IPS-NIHi7 (cell line): Measurements from ENCODE around the gene VRK3.
A peak's percentile ranks its signal among the peaks of the same experiment; 100 is the strongest.
"Not testable (repeated sequence)": the region's sequence is repeated elsewhere in the genome, so short reads cannot be mapped to it uniquely, and the experiment has no call there.

Experiments used
- DNase-seq: peaks from one replicate; pipeline ENCODE4 v3.0.0; 2012; ENCODE audit warnings: mixed read lengths; ENCODE audit errors: extremely low spot score

The VRK3 gene

DNA sequence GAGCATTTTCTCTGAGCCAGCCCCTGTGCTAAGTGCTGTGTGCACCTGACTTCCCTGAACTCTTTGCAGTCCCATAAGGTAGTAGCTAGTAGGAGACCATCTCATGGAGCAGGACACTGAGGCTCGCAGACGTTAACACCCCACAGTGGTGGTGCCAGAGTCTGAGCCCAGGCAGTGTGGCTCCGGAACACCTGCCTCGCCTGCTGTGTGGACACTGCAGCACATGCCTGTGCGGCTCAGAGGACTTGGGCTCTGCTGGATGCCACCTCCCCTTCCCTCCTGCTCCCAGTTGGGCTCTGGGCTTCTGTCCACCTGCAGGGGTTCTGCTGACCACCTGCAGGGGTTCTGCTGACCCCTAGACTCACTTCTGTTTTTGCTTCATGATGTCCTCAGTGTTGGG is 37.2 kb downstream of the VRK3 start:
- DNase-seq: no peak

DNA sequence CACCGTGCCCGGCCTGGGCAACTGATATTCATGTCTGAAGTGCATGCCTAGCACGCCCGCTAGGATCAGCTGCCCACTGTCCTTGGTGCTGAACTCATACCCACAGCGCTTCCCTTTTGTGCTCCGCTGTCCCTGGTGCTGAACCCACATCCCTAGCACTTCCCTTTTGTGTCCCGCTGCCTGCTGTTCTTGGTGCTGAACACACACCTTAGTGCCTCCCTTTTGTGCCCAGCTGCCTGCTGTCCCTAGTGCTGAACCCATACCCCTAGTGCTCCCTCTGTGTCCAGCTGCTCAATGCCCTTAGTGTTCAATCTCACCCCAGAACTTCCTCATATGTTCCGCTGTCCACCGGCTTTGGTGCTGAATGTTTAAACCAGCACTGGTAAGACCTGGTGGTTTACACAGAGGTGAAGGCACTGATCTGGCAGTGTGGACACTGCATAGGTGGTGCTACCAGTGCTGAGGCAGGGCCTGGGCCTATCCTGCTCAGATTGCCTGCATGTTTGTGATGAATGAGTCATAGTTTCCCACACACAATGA is 37.9 kb downstream of the VRK3 start:
- DNase-seq: peak; percentile 95

DNA sequence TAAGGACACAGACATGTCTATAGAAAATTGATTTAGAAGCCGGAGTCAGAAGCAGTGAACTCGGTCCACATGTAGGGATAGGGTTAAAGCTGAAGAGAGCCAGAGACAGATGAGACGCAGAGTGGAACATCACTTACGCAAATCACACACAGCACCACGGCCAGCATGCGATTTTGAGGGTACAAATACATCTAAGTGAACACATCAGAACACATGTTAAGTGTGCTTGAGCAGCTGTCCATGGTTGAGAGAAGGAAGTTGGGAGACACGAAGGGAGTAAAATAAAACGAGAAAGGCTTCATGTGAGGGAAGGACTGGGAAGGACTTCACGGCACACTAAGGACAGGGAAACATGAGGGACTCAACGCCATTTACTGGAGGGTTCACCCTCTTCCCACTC is 38.8 kb downstream of the VRK3 start:
- no peak for DNase-seq

- no peak for DNase-seq
These were observed 39.3 kb downstream of the VRK3 start for GRCh38 chr19:49985871-49986270.

- DNase-seq: no peak
These were observed 40.7 kb downstream of the VRK3 start for GRCh38 chr19:49984491-49984890.

DNA sequence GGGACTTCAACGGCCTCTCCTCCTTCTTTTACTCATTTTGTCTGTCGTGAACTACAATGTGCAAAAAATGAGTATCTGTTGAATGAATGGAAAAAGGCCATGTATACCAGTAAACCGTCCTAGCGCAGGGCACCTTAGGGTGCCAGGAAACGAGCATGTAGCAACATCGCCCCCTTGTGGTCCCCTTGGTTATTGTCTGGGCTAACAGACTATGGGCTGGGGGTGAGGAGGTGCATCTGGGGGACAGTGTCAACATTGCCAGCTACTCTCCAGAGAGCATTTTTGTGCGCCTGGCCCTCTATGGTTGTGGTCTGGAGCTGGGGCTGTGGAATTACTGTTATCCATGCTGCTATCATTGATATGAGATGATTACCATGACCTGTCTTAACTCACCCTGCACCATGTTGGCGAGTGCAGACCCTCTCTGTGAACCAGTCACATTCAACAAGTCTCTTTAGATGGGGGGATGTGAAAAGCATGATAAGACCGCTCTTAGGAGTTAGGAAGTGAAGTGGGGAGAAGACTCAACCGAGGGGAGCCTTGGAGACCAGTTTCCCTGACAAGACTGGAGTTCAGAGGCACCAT is 41.4 kb downstream of the VRK3 start:
- DNase-seq: peak; percentile 69

- no peak for DNase-seq
These were observed 43.3 kb downstream of the VRK3 start for GRCh38 chr19:49981603-49982593.

DNA sequence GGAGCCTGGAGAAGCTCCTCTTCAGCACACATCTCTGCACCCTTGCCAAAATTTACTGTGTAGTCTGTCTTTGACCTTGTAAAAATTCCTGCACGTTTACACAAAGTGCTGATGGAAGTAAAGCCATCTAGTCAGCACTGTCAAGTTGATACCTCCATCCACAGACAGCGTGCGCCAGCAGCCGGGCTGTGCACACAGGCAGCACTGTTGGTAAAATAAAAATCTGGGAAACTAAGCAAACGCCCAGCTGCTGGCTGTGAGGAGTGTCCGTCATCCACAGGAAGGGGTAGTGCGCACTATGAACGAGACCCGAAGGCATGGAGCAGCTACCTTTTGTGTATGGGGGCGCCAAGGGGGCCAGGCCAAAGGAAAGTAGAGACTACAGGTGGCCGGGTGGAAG is 46.8 kb downstream of the VRK3 start:
- no peak for DNase-seq

GRCh38 chr19:49977881-49978280 is 47.3 kb downstream of the VRK3 start:
- DNase-seq: no peak

DNA sequence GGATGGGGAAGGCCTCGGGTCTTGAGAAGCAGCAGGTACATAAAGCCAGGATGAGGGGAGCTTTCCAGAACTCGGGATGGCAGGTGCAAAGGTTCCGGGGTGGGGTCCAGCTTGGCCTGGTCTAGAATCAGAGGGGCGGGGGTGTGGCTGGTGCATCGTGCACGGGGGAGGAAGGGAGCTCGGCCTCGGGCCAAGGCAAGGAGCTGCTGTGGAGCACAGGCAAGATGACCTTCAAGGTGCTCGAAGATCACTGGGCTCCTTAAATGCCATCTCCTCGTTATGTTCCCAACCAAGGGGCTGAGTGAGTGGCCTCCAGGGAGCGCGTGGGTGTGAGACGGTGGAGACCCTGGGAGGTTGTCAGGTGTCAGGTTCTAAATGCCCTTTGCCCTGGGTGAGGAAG is 48.1 kb downstream of the VRK3 start:
- DNase-seq: no peak

- no peak for DNase-seq
These were observed 48.7 kb downstream of the VRK3 start for GRCh38 chr19:49976496-49976895.

GRCh38 chr19:49975051-49975450 is 50.1 kb downstream of the VRK3 start:
- no peak for DNase-seq

DNA sequence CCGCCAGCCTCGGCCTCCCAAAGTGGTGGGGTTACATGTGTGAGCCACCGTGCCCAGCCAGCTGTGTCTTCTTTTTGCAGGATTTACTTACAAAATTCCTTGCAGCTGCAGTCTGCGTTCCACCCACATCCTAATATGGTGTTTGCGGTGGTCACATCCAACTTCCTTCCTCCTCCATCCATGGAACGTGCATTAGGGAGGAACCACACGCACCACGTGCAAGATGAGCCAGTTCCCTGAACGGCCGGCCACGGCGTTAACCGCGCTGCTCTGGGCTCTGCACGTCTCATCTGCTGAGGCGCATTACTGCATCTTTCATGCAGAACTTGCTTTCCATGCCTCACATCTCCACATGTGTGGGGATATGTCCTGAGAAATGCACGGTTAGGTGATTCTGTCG is 51.2 kb downstream of the VRK3 start:
- no peak for DNase-seq

DNA sequence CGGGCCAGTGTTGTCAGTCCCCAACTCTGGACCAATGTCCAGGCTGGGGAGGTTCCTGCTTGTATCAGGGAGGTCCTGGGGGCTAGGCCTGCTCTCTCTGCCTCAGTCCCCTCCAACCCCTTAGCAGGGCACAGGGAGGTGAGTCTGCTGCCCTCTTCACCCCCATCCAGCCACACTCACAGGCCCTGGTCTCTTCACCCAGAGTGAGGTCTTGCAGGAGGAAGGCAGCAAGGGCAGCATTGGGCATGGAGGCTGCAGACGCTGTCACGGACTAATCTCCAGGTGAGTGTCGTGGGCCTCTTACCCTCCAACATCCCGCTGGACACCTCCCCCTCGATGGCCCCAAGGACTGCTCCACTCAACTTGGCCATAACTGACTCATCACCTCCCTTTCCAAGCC is 52.3 kb downstream of the VRK3 start:
- no peak for DNase-seq

GRCh38 chr19:49971991-49972411 is 53.2 kb downstream of the VRK3 start:
- DNase-seq: no peak

DNA sequence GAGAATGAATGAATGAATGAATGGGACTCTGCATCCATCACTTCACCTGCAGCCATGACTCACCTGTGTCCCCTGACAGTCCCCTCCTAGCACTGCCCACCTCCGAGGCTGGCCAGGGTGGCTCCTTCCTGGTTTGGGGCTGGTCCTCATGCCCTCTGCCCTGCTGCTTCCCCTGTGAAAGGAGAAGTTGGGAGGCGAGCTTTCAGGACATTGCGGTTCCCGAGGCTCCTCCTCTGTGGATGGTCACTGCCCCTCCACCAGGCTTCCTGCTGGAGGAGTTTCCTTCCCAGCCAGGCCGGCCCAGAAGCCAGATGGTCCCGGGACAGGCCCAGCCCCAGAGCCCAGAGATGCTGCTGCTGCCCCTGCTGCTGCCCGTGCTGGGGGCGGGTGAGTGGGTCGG is 55.8 kb downstream of the VRK3 start:
- not testable (repeated sequence) for DNase-seq

- no peak for DNase-seq
These were observed 56.8 kb downstream of the VRK3 start for GRCh38 chr19:49968279-49968922.

- DNase-seq: not testable (repeated sequence)
These were observed 64.2 kb downstream of the VRK3 start, which contains the start of gene SIGLEC11 for GRCh38 chr19:49960980-49961379. Gene SIGLEC11, minus strand, starts transcription at chr19:49961172. Its CDS starts 91 bp downstream, at chr19:49961081.

DNA sequence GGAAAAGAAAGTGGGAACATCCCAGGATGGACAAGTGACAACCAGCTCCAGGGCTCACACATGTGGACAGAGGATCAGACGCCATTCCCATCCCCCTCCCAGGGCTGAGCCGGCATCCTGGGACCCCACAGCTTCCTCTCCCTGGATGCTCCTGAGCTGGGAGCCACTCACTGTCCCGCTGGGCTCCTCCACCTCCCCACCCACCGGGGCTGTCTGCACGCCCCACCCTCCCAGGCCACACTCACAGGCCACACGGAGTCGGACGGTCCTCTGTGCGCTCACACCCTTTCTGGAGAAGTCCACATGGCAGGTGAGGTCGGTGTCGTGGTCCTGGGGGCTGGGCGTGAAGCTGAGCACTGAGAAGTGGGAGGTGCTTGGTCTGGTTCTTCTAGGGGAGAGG is 65.3 kb downstream of the VRK3 start:
- not testable (repeated sequence) for DNase-seq

GRCh38 chr19:49958596-49958995 is 66.6 kb downstream of the VRK3 start:
- DNase-seq: peak; percentile 4

GRCh38 chr19:49958144-49958543 is 67.0 kb downstream of the VRK3 start:
- peak; percentile 10 for DNase-seq

- DNase-seq: no peak
These were observed 67.8 kb downstream of the VRK3 start for GRCh38 chr19:49957262-49957915.
